ENCODE measurements around the gene PLAGL1. TPM values are rescaled to one million over a fixed set of nuclear protein-coding genes. Genes with fewer than 3 reads are reported as not detected.

Gene PLAGL1
- polyA plus RNA-seq, 3 donors from 2014 or later, result 2.4 to 2.9 TPM; not detected in 1

- DNase-seq, result no peak
- Mint-ChIP-seq H3K27me3 (ENCODE audit: low read depth in 3 of 3) (peaks cover 0 to 2% (median 0%) of the 10 kb centered on the region in 3 donors), H3K9me3 (no peaks in the 10 kb centered on the region), H3K36me3 (peaks cover 0 to 7% (median 3%) of the 10 kb centered on the region in 3 donors), H3K27ac (no peak overlapping the region), H3K4me1 (no peaks in the 10 kb centered on the region), H3K4me3 (no peak overlapping the region)
Measured at GRCh38 chr6:143952947-143953701, 54.9 kb downstream of the PLAGL1 start.

- Mint-ChIP-seq H3K27me3 (ENCODE audit: low read depth in 3 of 3) (peaks cover 0 to 2% (median 0%) of the 10 kb centered on the region in 3 donors), H3K9me3 (no peaks in the 10 kb centered on the region), H3K36me3 (peaks cover 0 to 7% (median 7%) of the 10 kb centered on the region in 3 donors), H3K27ac (no peak overlapping the region), H3K4me3 (no peak overlapping the region), H3K4me1 (no peaks in the 10 kb centered on the region)
- DNase-seq, result no peak
Measured at GRCh38 chr6:143952060-143952778, 55.8 kb downstream of the PLAGL1 start.

- H3K36me3 Mint-ChIP-seq, result peaks cover 0 to 8% (median 7%) of the 10 kb centered on the region in 3 donors
- no peak overlapping the region for H3K4me3 Mint-ChIP-seq
- no peak for DNase-seq
- H3K27me3 Mint-ChIP-seq (ENCODE audit: low read depth in 3 of 3), result peaks cover 0 to 2% (median 0%) of the 10 kb centered on the region in 3 donors
- no peaks in the 10 kb centered on the region for H3K9me3 Mint-ChIP-seq
- no peaks in the 10 kb centered on the region for H3K4me1 Mint-ChIP-seq
- no peak overlapping the region for H3K27ac Mint-ChIP-seq
Measured at GRCh38 chr6:143950875-143951274, 57.2 kb downstream of the PLAGL1 start.

- H3K4me3 Mint-ChIP-seq, result no peak overlapping the region
- H3K36me3 Mint-ChIP-seq, result peaks cover 0 to 8% (median 7%) of the 10 kb centered on the region in 3 donors
- H3K4me1 Mint-ChIP-seq, result no peaks in the 10 kb centered on the region
- H3K27ac Mint-ChIP-seq, result no peak overlapping the region
- DNase-seq, result no peak
- no peaks in the 10 kb centered on the region for H3K9me3 Mint-ChIP-seq
- peaks cover 0 to 2% (median 0%) of the 10 kb centered on the region in 3 donors for H3K27me3 Mint-ChIP-seq (ENCODE audit: low read depth in 3 of 3)
Measured at GRCh38 chr6:143949962-143950361, 58.1 kb downstream of the PLAGL1 start.

GRCh38 chr6:143949535-143949934, 58.5 kb downstream of the PLAGL1 start:
- H3K4me1 Mint-ChIP-seq, result no peaks in the 10 kb centered on the region
- no peak overlapping the region for H3K27ac Mint-ChIP-seq
- no peak for DNase-seq
- peaks cover 0 to 8% (median 7%) of the 10 kb centered on the region in 3 donors for H3K36me3 Mint-ChIP-seq
- no peaks in the 10 kb centered on the region for H3K9me3 Mint-ChIP-seq
- no peak overlapping the region for H3K4me3 Mint-ChIP-seq
- peaks cover 0 to 2% (median 2%) of the 10 kb centered on the region in 3 donors for H3K27me3 Mint-ChIP-seq (ENCODE audit: low read depth in 3 of 3)

- Mint-ChIP-seq H3K36me3 (peaks cover 0 to 8% (median 7%) of the 10 kb centered on the region in 3 donors), H3K4me1 (no peaks in the 10 kb centered on the region), H3K27ac (no peak overlapping the region), H3K27me3 (ENCODE audit: low read depth in 3 of 3) (peaks cover 0 to 2% (median 2%) of the 10 kb centered on the region in 3 donors), H3K4me3 (no peak overlapping the region), H3K9me3 (no peaks in the 10 kb centered on the region)
- no peak for DNase-seq
Measured at GRCh38 chr6:143948208-143948607, 59.9 kb downstream of the PLAGL1 start.

- Mint-ChIP-seq H3K4me1 (peaks cover 12 to 15% of the 10 kb centered on the region in 2 donors), H3K27me3 (ENCODE audit: low read depth in 3 of 3) (peaks cover 2 to 3% (median 2%) of the 10 kb centered on the region in 3 donors), H3K27ac (no peak overlapping the region), H3K36me3 (no peaks in the 10 kb centered on the region), H3K4me3 (no peak overlapping the region), H3K9me3 (no peaks in the 10 kb centered on the region)
- DNase-seq, result peak; percentile 19 to 45 (median 29)
Measured at GRCh38 chr6:143941852-143942627, 66.0 kb downstream of the PLAGL1 start.

DNA sequence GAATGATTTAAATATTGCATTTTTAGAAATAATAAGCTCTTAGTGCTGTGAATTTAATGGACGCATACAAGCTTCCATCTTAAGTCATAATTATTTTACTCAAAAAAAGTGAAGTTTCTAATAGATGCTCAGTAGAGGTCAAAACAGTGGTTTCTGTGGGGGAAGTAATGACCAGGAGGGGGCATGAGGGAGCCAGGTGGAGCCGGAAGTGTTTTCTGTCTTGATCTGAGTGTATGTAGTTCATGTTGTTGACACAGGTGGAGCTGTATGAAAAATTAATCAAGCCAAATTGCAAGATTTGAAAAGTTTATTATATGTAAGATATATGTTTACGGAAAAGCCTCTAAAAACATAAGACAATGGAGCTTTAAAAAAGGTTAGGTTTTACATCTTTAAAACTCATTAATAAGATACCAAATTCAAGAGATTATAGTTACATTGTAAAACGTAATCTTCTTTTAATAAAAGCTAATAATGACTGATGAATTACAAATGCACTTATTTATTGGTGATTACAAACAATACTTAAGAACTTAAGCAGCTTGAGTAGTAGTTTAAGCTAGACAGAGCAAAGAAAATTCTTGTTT, 68.0 kb downstream of the PLAGL1 start:
- H3K9me3 Mint-ChIP-seq, result no peaks in the 10 kb centered on the region
- peak; percentile 41 to 49 (median 48) for DNase-seq
- H3K4me3 Mint-ChIP-seq, result no peak overlapping the region
- H3K36me3 Mint-ChIP-seq, result no peaks in the 10 kb centered on the region
- H3K27ac Mint-ChIP-seq, result no peak overlapping the region
- H3K4me1 Mint-ChIP-seq, result peaks cover 12 to 15% of the 10 kb centered on the region in 2 donors
- H3K27me3 Mint-ChIP-seq (ENCODE audit: low read depth in 3 of 3), result peaks cover 2 to 3% (median 2%) of the 10 kb centered on the region in 3 donors

DNA sequence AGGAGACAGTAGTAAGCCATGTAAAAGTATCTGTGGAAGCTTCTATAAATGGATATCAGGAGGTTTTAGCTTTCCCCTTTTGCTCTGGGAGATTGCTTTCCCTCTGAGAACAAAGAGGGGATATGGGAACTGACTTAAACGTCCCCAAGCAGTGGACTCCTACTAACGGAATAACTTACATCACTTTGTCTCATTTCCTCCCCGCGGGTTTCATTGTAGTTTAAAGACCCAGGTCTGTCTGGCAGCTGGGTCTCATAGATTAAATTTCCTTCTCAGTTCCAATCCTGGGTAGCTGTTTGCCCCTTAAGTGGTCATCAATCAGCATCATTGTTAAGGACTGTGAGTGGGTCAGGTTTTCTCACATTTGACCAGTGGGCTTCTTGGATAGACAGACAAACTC, 68.7 kb downstream of the PLAGL1 start:
- Mint-ChIP-seq H3K4me3 (no peak overlapping the region), H3K4me1 (peaks cover 12 to 15% of the 10 kb centered on the region in 2 donors), H3K9me3 (no peaks in the 10 kb centered on the region), H3K36me3 (no peaks in the 10 kb centered on the region), H3K27me3 (ENCODE audit: low read depth in 3 of 3) (peaks cover 0 to 3% (median 2%) of the 10 kb centered on the region in 3 donors), H3K27ac (no peak overlapping the region)
- no peak for DNase-seq

- Mint-ChIP-seq H3K36me3 (peaks cover 0 to under 1% (median 0%) of the 10 kb centered on the region in 3 donors), H3K4me3 (no peak overlapping the region), H3K4me1 (peaks cover 12 to 15% of the 10 kb centered on the region in 2 donors), H3K27ac (no peak overlapping the region), H3K9me3 (peaks cover 0 to under 1% (median 0%) of the 10 kb centered on the region in 6 donors), H3K27me3 (ENCODE audit: low read depth in 3 of 3) (peaks cover 0 to 3% (median 2%) of the 10 kb centered on the region in 3 donors)
- no peak for DNase-seq
Measured at GRCh38 chr6:143937668-143937970, 70.4 kb downstream of the PLAGL1 start.

GRCh38 chr6:143936778-143937667, 71.0 kb downstream of the PLAGL1 start:
- peaks cover 7 to 10% of the 10 kb centered on the region in 2 donors for H3K4me1 Mint-ChIP-seq
- peaks cover 0 to 5% (median 0%) of the 10 kb centered on the region in 3 donors for H3K36me3 Mint-ChIP-seq
- peaks cover 0 to 7% (median 2%) of the 10 kb centered on the region in 6 donors for H3K9me3 Mint-ChIP-seq

DNA sequence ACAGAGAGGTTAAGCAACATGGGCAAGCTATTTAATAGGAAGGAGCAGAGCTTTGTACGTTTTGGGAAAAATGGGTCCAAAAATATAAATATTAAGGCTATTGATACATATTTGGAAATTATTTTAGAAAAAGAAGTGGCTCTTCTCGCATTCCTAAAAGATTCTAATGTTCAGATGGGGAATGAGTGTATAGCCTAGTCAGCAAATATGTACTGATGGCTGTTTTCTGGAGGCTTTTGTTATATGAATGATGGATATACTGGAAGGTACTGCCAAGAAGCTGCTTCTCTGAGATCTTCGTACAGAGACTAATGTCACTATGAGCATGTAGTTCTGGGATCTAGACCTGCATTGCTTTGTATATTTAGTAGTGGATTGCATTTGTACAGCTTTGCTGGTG, 71.7 kb downstream of the PLAGL1 start:
- H3K27ac Mint-ChIP-seq, result no peak overlapping the region

More at GRCh38 chr6:143936778-143937667, 71.0 kb downstream of the PLAGL1 start:
- Mint-ChIP-seq H3K4me3 (no peak overlapping the region), H3K27me3 (ENCODE audit: low read depth in 3 of 3) (peaks cover 0 to 3% (median 2%) of the 10 kb centered on the region in 3 donors), H3K27ac (no peak overlapping the region)
- no peak for DNase-seq

More for the DNA sequence above, 71.7 kb downstream of the PLAGL1 start:
- peaks cover 0 to 5% (median 0%) of the 10 kb centered on the region in 3 donors for H3K36me3 Mint-ChIP-seq
- DNase-seq, result no peak
- H3K9me3 Mint-ChIP-seq, result peaks cover 0 to 10% (median 2%) of the 10 kb centered on the region in 6 donors
- H3K4me3 Mint-ChIP-seq, result no peak overlapping the region
- peaks cover 3 to 6% of the 10 kb centered on the region in 2 donors for H3K4me1 Mint-ChIP-seq
- peaks cover 0 to 3% (median 2%) of the 10 kb centered on the region in 3 donors for H3K27me3 Mint-ChIP-seq (ENCODE audit: low read depth in 3 of 3)
